Measurements from ENCODE around the gene GTF3C2.
A peak's percentile ranks its signal among the peaks of the same experiment; 100 is the strongest.

GTF3C2 gene

GRCh38 chr2:27356382-27357181, at the start of gene GTF3C2:
Gene GTF3C2, minus strand, starts transcription at chr2:27356764. Its CDS starts 13,210 bp downstream, at chr2:27343554.
- peak; percentile 96 to 97 (median 97) for DNase-seq

- DNase-seq, result no peak
Measured at GRCh38 chr2:27400348-27401135, 44.0 kb upstream of the GTF3C2 start.

GRCh38 chr2:27398962-27399361, 42.4 kb upstream of the GTF3C2 start:
- no peak for DNase-seq

- DNase-seq, result no peak
Measured at GRCh38 chr2:27393225-27393624, 36.7 kb upstream of the GTF3C2 start.

- DNase-seq, result no peak
Measured at GRCh38 chr2:27390822-27391679, 34.5 kb upstream of the GTF3C2 start.

- DNase-seq, result no peak
Measured at GRCh38 chr2:27381577-27382181, 25.1 kb upstream of the GTF3C2 start.

GRCh38 chr2:27380626-27381545, 24.3 kb upstream of the GTF3C2 start, which contains the start of gene ZNF513:
Gene ZNF513, minus strand, starts transcription at chr2:27380734. Its CDS starts 208 bp downstream, at chr2:27380526.
- peak; percentile 96 to 98 (median 98) for DNase-seq

- DNase-seq, result peak in 2 of 3 donors; percentile 31 to 73
Measured at GRCh38 chr2:27379836-27380625, 23.5 kb upstream of the GTF3C2 start.

GRCh38 chr2:27379383-27379835, 22.8 kb upstream of the GTF3C2 start:
- DNase-seq, result no peak

- no peak for DNase-seq
Measured at GRCh38 chr2:27378809-27379290, 22.3 kb upstream of the GTF3C2 start.

- peak in 1 of 3 donors; percentile 18 for DNase-seq
Measured at GRCh38 chr2:27378096-27378808, 21.7 kb upstream of the GTF3C2 start.

GRCh38 chr2:27377618-27378095, 21.1 kb upstream of the GTF3C2 start:
- no peak for DNase-seq

- no peak for DNase-seq
Measured at GRCh38 chr2:27376866-27377617, 20.5 kb upstream of the GTF3C2 start.

- DNase-seq, result no peak
Measured at GRCh38 chr2:27376151-27376865, 19.7 kb upstream of the GTF3C2 start.

GRCh38 chr2:27375513-27376099, 19.0 kb upstream of the GTF3C2 start:
- no peak for DNase-seq

GRCh38 chr2:27373567-27373966, 17.0 kb upstream of the GTF3C2 start:
- DNase-seq, result peak; percentile 36 to 52 (median 38)

- no peak for DNase-seq
Measured at GRCh38 chr2:27372937-27373336, 16.4 kb upstream of the GTF3C2 start.

All from suppressor macrophage treated with lipopolysaccharide for 1 hour (primary cell).